Sigmoid colon (tissue), 4 donors: ENCODE measurements around the gene IL18BP.

Experiments used
- POLR2A ChIP-seq, 2 donors: fragments of 450-650 bp; IDR thresholded peaks; one replicate each; pipeline ENCODE4 v1.6.1; 2016; ENCODE audit warnings: antibody characterized with exemption in 2 of 2, mild to moderate bottlenecking in 2 of 2, moderate library complexity in 2 of 2
- POLR2AphosphoS5 ChIP-seq, 4 donors: sonication (generic); formaldehyde crosslinking; IDR thresholded peaks; one replicate each; pipeline ENCODE4 v1.6.1; 2017; ENCODE audit warnings: antibody characterized with exemption in 4 of 4
- TF ChIP-seq, protein P1 (sequence below), 4 experiments: fragments of 450-650 bp in 3 of 4; fragments of 200-600 bp in 1 of 4; IDR thresholded peaks; one replicate each; pipeline ENCODE4 v1.5.1; 2016 to 2019; ENCODE audit warnings: antibody characterized with exemption in 4 of 4, mild to moderate bottlenecking in 3 of 4, moderate library complexity in 2 of 4

- TF ChIP-seq, protein P1, sequence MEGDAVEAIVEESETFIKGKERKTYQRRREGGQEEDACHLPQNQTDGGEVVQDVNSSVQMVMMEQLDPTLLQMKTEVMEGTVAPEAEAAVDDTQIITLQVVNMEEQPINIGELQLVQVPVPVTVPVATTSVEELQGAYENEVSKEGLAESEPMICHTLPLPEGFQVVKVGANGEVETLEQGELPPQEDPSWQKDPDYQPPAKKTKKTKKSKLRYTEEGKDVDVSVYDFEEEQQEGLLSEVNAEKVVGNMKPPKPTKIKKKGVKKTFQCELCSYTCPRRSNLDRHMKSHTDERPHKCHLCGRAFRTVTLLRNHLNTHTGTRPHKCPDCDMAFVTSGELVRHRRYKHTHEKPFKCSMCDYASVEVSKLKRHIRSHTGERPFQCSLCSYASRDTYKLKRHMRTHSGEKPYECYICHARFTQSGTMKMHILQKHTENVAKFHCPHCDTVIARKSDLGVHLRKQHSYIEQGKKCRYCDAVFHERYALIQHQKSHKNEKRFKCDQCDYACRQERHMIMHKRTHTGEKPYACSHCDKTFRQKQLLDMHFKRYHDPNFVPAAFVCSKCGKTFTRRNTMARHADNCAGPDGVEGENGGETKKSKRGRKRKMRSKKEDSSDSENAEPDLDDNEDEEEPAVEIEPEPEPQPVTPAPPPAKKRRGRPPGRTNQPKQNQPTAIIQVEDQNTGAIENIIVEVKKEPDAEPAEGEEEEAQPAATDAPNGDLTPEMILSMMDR (IDR thresholded peaks at IDR 0.05): peak; percentile 47 to 72 (median 67)
- TF ChIP-seq POLR2A (IDR thresholded peaks at IDR 0.05): no peak
- no peak for TF ChIP-seq POLR2AphosphoS5 (IDR thresholded peaks at IDR 0.05)
These were observed 20.8 kb upstream of the IL18BP start for GRCh38 chr11:71977743-71978418.
